ENCODE results near the gene KRTAP4-5.
"Not testable (repeated sequence)": the region's sequence is repeated elsewhere in the genome, so short reads cannot be mapped to it uniquely, and the experiment has no call there.

KRTAP4-5 gene

DNA sequence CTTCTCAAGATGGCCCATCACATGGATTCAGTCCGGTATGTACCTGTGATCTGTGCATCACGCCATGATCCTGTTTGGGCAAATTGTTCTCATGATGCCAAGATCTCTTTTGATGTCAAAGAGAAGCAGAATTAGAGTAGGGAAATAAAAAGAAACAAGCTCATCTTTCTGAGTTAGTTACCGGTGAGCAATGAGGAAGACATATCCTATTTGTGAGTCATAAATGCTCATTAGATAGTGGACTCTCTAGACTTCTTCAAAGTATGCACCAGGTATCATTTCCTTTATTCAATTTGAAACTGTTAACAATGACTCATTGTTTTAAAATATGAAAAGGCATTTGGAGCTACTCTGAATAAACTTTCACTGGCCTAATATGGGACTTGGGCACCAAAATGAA, 17.6 kb downstream of the KRTAP4-5 start:
- TF ChIP-seq, protein P1, sequence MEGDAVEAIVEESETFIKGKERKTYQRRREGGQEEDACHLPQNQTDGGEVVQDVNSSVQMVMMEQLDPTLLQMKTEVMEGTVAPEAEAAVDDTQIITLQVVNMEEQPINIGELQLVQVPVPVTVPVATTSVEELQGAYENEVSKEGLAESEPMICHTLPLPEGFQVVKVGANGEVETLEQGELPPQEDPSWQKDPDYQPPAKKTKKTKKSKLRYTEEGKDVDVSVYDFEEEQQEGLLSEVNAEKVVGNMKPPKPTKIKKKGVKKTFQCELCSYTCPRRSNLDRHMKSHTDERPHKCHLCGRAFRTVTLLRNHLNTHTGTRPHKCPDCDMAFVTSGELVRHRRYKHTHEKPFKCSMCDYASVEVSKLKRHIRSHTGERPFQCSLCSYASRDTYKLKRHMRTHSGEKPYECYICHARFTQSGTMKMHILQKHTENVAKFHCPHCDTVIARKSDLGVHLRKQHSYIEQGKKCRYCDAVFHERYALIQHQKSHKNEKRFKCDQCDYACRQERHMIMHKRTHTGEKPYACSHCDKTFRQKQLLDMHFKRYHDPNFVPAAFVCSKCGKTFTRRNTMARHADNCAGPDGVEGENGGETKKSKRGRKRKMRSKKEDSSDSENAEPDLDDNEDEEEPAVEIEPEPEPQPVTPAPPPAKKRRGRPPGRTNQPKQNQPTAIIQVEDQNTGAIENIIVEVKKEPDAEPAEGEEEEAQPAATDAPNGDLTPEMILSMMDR (conservative IDR thresholded peaks at IDR 0.05; ENCODE audit: low read length): no peak
- DNase-seq (ENCODE audit: low read depth): no peak
- no peak overlapping the region for H3K4me3 ChIP-seq (ENCODE audit: low read length)

DNA sequence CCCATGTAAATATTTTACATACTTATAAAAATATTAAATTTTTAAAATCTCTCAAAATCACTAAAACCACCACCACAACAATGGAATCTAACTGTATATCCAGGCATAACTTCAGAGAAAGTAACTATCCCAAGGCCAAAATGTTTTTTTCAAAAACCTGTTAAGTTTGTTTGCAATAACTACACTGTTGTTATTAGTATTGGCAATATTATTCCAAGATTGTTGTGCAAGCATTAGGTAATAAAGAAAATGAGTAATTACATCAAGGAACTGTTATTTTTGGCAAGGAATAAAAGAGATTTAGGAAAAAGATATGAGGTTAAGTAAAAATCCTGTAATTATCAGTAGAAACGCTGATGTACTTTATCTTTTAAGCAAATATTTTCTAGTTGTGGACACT, 22.3 kb downstream of the KRTAP4-5 start:
- DNase-seq (ENCODE audit: low read depth): no peak
- TF ChIP-seq, protein P1 (conservative IDR thresholded peaks at IDR 0.05; ENCODE audit: low read length): no peak
- H3K4me3 ChIP-seq (ENCODE audit: low read length): no peak overlapping the region

DNA sequence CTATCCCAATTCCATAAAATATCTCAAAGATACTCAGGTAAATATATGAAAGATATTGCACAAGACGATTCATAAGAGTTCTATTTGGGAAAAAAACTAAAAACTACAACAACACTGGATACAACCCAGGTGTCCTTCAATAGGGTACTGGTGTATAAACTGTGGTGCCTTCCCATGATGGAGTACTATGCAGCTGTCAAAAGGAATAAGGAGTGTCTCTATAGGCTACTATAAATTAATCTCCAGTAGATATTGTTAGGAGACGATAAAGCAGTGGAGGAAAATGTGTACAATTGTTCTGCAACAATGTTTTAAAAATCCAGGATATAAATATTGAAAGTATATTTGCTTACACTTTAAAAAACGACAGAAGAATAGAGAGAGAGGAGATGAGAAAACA, 23.2 kb downstream of the KRTAP4-5 start:
- TF ChIP-seq, protein P1 (conservative IDR thresholded peaks at IDR 0.05; ENCODE audit: low read length): no peak
- H3K4me3 ChIP-seq (ENCODE audit: low read length): no peak overlapping the region
- DNase-seq (ENCODE audit: low read depth): no peak

DNA sequence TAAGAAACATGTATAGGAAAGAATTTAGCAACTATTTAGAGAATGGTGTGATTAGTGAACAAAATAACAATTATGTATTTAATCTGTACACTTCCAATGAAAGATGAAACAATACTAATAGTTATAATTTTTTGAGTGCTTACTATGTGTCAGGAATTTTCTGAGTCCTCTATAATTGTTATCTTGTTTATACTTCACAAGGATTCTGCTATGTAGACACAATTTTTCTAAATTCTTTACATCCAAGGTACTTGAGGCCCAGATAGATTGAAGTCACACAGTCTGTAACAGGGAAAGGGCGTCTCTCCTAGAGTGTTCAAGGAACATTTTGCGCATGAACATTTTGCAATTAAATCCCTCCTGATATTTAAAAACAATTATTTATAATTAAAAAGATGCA, 24.6 kb downstream of the KRTAP4-5 start:
- no peak for DNase-seq (ENCODE audit: low read depth)
- TF ChIP-seq, protein P1 (conservative IDR thresholded peaks at IDR 0.05; ENCODE audit: low read length): no peak
- no peak overlapping the region for H3K4me3 ChIP-seq (ENCODE audit: low read length)

DNA sequence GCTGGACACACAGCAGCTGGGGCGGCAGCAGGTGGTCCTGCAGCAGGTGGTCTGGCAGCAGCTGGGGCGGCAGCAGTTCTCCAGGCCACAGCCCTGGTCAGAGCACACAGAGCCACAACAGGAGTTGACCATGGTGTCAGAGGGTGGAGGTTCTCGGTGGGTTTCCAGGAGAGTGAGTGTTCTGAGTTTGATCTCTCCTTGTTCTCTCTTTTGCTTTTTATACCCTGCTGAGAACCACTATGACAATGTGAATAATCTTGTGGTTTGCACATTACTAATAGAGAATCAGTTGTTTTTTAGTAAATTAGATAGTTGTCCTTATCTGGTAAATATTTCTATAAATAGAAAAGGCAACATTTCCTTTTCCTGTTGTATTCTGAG, 25.6 kb downstream of the KRTAP4-5 start, which contains the start of gene KRTAP4-12:
Gene KRTAP4-12, minus strand, starts transcription at position 192 of the 381 bp plus-strand sequence. Its CDS starts 60 bp downstream, at position 132.
- not testable (repeated sequence) for DNase-seq (ENCODE audit: low read depth); H3K4me3 ChIP-seq (ENCODE audit: low read length)

DNA sequence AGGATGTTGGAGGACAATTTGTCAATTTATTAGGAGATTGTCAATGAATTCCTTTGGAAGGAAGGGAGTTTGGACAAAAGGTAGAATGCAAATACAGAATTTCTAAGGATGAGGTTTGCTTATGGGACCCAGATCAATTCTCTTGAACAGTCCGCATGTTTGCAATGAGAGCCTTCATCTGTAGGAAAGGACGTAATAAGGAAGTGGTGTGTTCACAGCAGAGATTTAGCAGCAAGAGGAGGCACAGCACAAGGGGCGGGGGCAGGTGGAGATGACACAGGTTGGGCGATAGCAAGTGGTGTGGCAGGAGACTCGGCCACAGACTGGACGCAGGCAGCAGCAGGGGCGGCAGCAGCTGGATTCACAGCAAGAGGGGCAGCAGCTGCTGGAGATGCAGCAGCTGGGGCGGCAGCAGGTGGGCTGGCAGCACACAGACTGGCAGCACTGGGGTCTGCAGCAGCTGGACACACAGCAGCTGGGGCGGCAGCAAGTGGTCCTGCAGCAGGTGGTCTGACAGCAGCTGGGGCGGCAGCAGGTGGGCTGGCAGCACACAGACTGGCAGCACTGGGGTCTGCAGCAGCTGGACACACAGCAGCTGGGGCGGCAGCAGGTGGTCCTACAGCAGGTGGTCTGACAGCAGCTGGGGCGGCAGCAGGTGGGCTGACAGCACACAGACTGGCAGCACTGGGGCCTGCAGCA, 26.2 kb downstream of the KRTAP4-5 start:
- not testable (repeated sequence) for DNase-seq (ENCODE audit: low read depth); H3K4me3 ChIP-seq (ENCODE audit: low read length)

DNA sequence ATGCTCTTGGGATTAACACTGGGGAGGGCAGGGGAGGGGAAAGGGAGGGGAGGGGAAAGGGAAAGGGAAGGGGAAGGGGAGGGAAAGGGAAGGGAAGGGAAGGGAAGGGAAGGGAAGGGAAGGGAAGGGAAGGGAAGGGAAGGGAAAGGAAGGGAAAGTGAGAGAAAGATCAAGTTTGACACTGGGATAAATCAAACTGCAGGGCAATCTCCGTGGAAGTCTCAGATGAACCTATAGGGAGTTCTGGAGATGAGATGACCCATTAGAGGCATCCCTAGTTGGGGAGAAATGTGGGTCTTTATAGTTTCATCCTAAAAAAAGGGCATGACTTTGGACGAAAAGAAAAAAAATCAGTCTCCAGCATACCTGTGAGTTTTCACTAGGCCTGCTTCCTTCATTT, 27.9 kb downstream of the KRTAP4-5 start:
- no peak for DNase-seq (ENCODE audit: low read depth)
- H3K4me3 ChIP-seq (ENCODE audit: low read length): no peak overlapping the region
- TF ChIP-seq, protein P1 (conservative IDR thresholded peaks at IDR 0.05; ENCODE audit: low read length): no peak

DNA sequence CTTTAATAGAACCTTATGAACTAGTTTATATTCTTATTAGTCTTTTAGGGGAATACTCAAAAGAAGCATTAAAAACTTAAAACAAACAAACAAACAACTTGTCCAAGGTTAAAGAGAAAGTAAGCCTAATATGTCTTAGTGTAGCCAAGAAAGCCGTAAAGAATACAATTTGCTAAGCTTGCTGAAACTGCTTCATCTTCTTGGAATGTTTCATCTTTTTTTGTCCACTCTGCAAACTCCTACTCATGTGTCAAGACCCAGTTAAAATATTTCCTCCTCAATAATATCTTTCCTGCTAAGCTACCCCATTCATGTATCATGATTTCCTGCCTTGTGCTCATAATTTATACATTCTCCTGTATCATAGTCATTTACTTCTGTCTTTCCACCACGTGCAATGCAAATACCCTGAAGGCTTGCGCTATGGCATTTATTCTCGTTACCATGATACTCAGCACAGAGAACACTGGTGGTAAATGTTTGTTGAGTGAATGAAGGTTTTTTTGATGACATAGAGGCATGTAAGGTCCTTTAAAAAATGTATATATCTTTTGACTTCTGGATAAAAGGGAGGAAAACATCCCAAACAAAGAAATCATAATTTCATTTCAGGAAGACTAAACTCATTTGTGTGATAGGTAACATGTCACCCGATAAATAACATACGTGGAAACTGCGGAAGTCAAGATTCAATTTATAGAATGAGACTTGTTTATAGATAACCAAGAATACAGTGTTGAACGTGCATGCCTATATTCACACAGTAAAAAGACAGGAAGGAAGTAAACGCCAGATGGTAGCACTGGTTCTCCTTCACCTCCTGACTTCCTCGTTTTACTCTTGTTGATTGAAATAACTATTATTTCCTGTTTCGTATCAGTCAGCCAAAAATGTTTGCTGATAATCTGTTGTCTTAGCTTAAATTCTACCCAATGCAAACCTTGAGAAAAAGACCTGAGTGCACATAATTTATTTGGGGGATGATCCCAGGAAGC, 29.6 kb downstream of the KRTAP4-5 start:
- not testable (repeated sequence) for DNase-seq (ENCODE audit: low read depth); H3K4me3 ChIP-seq (ENCODE audit: low read length)

All from AG10803 (cell line).